HepG2 (cell line): ENCODE measurements around the gene POFUT2. TPM values are rescaled to one million over a fixed set of nuclear protein-coding genes. Genes with fewer than 3 reads are reported as not detected.

Source experiments
- ATAC-seq: fragments of 200-7000 bp; cut with Tn5 transposase; 3 replicates; pipeline ENCODE4 v1.9.1; 2020; ENCODE audit warnings: mild to moderate bottlenecking, moderate library complexity
- BruUV-seq: library from RNA; stranded (reverse); fragments of 400-500 nt; replicated peaks from 2 replicates; lab custom pipeline; 2021; lab: Mats Ljungman, UMichigan
- CTCF ChIA-PET: fragments of 300-600 bp; formaldehyde crosslinking; extraction: SDS; loops from one replicate; lab custom pipeline; 2021; ENCODE audit warnings: low total read pairs, inconsistent platforms, low intra/inter-chr PET ratio; lab: Yijun Ruan, JAX
- POLR2A ChIA-PET: fragments of 350-600 bp; sonication (Branson Sonifier 250); formaldehyde crosslinking; loops from one replicate; lab custom pipeline; 2020; ENCODE audit warnings: antibody characterized with exemption, inconsistent platforms; lab: Yijun Ruan, JAX
- DNase-seq: peaks from one replicate; pipeline ENCODE4 v3.0.0-alpha.2; 2015; ENCODE audit warnings: low spot score
- FAIRE-seq: peaks from 3 replicates; lab custom pipeline; 2011; peaks lifted over from hg19 to GRCh38; lab: Jason Lieb, UNC
- H2AFZ ChIP-seq: one replicate; pipeline ENCODE4 v1.6.1; 2011; ENCODE audit warnings: low read length, inconsistent platforms
- H3K27ac ChIP-seq: fragments of 300-600 bp; 3 replicates; pipeline ENCODE4 v1.8.0; 2011; ENCODE audit warnings: mixed run types, mild to moderate bottlenecking, mixed read lengths, low read length, inconsistent platforms; ENCODE audit not compliant: insufficient read depth; ENCODE audit errors: extremely low read length
- H3K27me3 ChIP-seq, 2 experiments: fragments of 200-600 bp in 1 of 2; 2 replicates in 1 of 2; 3 replicates in 1 of 2; pipeline versions ENCODE4 v1.6.0 to v1.8.0; 2011; ENCODE audit warnings: low read length in 2 of 2, mild to moderate bottlenecking in 2 of 2, moderate library complexity in 2 of 2, inconsistent platforms in 1 of 2; ENCODE audit not compliant: insufficient read depth in 2 of 2, control insufficient read depth in 1 of 2
- H3K36me3 ChIP-seq, 2 experiments: fragments of 200-600 bp in 1 of 2; replicated peaks in 1 of 2; 2 replicates in 1 of 2; 3 replicates in 1 of 2; pipeline versions ENCODE4 v1.5.1 to v1.8.0; 2011; ENCODE audit warnings: low read length in 2 of 2, inconsistent platforms in 1 of 2; ENCODE audit not compliant: insufficient read depth in 2 of 2, control insufficient read depth in 1 of 2
- H3K4me1 ChIP-seq: 2 replicates; pipeline ENCODE4 v1.5.1; 2012; ENCODE audit warnings: low read length, inconsistent platforms; ENCODE audit not compliant: insufficient read depth
- H3K4me2 ChIP-seq: 2 replicates; pipeline ENCODE4 v1.6.0; 2011; ENCODE audit warnings: low read depth, low read length, inconsistent platforms
- H3K4me3 ChIP-seq, 3 experiments: fragments of 200-600 bp in 1 of 3; sonication (generic), shearing (Covaris generic) in 1 of 3; replicated peaks in 1 of 3; 2 replicates each; pipeline ENCODE4 v1.5.1; 2011 to 2016; ENCODE audit warnings: low read length in 3 of 3, inconsistent platforms in 2 of 3, low read depth in 2 of 3, mild to moderate bottlenecking in 2 of 3, control low read depth in 1 of 3, mixed read lengths in 1 of 3; ENCODE audit not compliant: insufficient read depth in 1 of 3
- H3K79me2 ChIP-seq: one replicate; pipeline ENCODE4 v1.6.1; 2011; ENCODE audit warnings: low read length, inconsistent platforms; ENCODE audit not compliant: insufficient read depth
- H3K9ac ChIP-seq: 2 replicates; pipeline ENCODE4 v1.6.0; 2011; ENCODE audit warnings: mild to moderate bottlenecking, low read depth, low read length, inconsistent platforms; ENCODE audit not compliant: insufficient read depth
- H3K9me3 ChIP-seq: 2 replicates; pipeline ENCODE4 v1.5.1; 2012; ENCODE audit warnings: mild to moderate bottlenecking, low read length
- H4K20me1 ChIP-seq: 2 replicates; pipeline ENCODE4 v1.6.0; 2011; ENCODE audit warnings: inconsistent platforms, mild to moderate bottlenecking, low read length, moderate library complexity; ENCODE audit not compliant: insufficient read depth
- CHCHD3 ChIP-seq: sonication (generic); formaldehyde crosslinking; IDR thresholded peaks from 2 replicates; pipeline ENCODE4 v1.8.0; 2022; ENCODE audit warnings: mild to moderate bottlenecking, missing genetic modification reagents, moderate library complexity
- FLYWCH1 ChIP-seq: sonication (generic); formaldehyde crosslinking; IDR thresholded peaks from 2 replicates; pipeline ENCODE4 v1.8.1; 2023; ENCODE audit warnings: mild to moderate bottlenecking, missing genetic modification reagents
- GFI1 ChIP-seq: sonication (generic); formaldehyde crosslinking; IDR thresholded peaks from 2 replicates; pipeline ENCODE4 v1.5.0; 2020; ENCODE audit warnings: missing genetic modification reagents, mild to moderate bottlenecking, borderline replicate concordance
- HINFP ChIP-seq: sonication (generic); formaldehyde crosslinking; IDR thresholded peaks from 2 replicates; pipeline ENCODE4 v1.4.0; 2020; ENCODE audit warnings: low read depth, mild to moderate bottlenecking, missing genetic modification reagents
- HIVEP1 ChIP-seq: sonication (generic); formaldehyde crosslinking; IDR thresholded peaks from 2 replicates; pipeline ENCODE4 v1.4.0; 2020; ENCODE audit warnings: mild to moderate bottlenecking, missing genetic modification reagents
- HMG20B ChIP-seq: conservative IDR thresholded peaks from 2 replicates; pipeline ENCODE4 v1.6.1; 2016; ENCODE audit warnings: missing genetic modification reagents, missing compliant biosample characterization
- LCORL ChIP-seq, 2 experiments: fragments of 450-650 bp in 1 of 2; sonication (generic) in 1 of 2; formaldehyde crosslinking in 1 of 2; IDR thresholded peaks; 2 replicates each; pipeline versions ENCODE4 v1.5.0 to v1.6.1; 2017 to 2020; ENCODE audit warnings: antibody characterized with exemption in 1 of 2, missing genetic modification reagents in 1 of 2
- PHF21A ChIP-seq: sonication (generic); formaldehyde crosslinking; IDR thresholded peaks from 2 replicates; pipeline ENCODE4 v1.5.0; 2020; ENCODE audit warnings: mild to moderate bottlenecking, missing genetic modification reagents
- ZNF709 ChIP-seq: sonication (generic); formaldehyde crosslinking; IDR thresholded peaks from 2 replicates; pipeline ENCODE4 v1.5.0; 2020; ENCODE audit warnings: mild to moderate bottlenecking, missing genetic modification reagents
- WGBS: methylation state at CpG from one replicate; pipeline ENCODE4 v1.1.6; 2017; ENCODE audit warnings: low lambda C conversion rate; 5-methylcytosine and 5-hydroxymethylcytosine counted together
- in situ Hi-C: cut with HindIII; loops from 2 replicates; pipeline ENCODE4 v1.10.0; 2017; ENCODE audit warnings: low pct_unique_long_range_greater_than_20kb; ENCODE audit not compliant: extremely low pct_ligation_motif_present
- intact Hi-C: fragments of 100-400 bp; cut with micrococcal nuclease; formaldehyde crosslinking; loops from one replicate; pipeline ENCODE4 v1.10.0; 2022; ENCODE audit not compliant: unreplicated experiment
- polyA plus RNA-seq, 8 experiments: library from polyadenylated mRNA; depleted of rRNA in 3 of 8; stranded (reverse) in 7 of 8; unstranded in 1 of 8; fragments of >200 nt; fragmentation: Illumina TruSeq in 4 of 8; extraction: Trizol in 4 of 8; gene quantifications; 2 replicates each; pipeline versions ENCODE4 v1.2.1 to v1.2.3, GENCODE V29; 2011 to 2016; ENCODE audit warnings: low read depth in 4 of 8, missing spikeins in 1 of 8, mixed read lengths in 1 of 8; ENCODE audit not compliant: insufficient read depth in 1 of 8
- total RNA-seq, 5 experiments: library from RNA; depleted of rRNA; stranded (reverse); fragments of >200 nt; fragmentation: Illumina TruSeq; extraction: Trizol; gene quantifications; 2 replicates each; pipeline ENCODE4 v1.2.3, GENCODE V29; 2016; ENCODE audit warnings: low read depth in 1 of 5

Gene POFUT2
- total and polyA plus RNA-seq, 2 of the 13 experiments (the other 11 are each of a cell fraction or from before 2014, with no cell fraction given), result 22.8 to 24.0 TPM

GRCh38 chr21:45334134-45334533, 46.4 kb upstream of the POFUT2 start (continued):
- TF ChIP-seq HINFP (no peak), LCORL (IDR thresholded peaks at IDR 0.05) (no peak), LCORL (CRISPR knock-in tag; IDR thresholded peaks at IDR 0.05) (no peak)

- no peak for FAIRE-seq
Observed at GRCh38 chr21:45333583-45334121, 46.0 kb upstream of the POFUT2 start.

More at GRCh38 chr21:45333583-45334121, 46.0 kb upstream of the POFUT2 start:
- DNase-seq (no peak), ATAC-seq (no peak)
- Histone ChIP-seq H3K36me3 (no peaks in the 10 kb centered on the region), H3K27me3 (no peaks in the 10 kb centered on the region), H3K4me3 (no peak overlapping the region), H3K27ac (no peak overlapping the region), H3K4me1 (peaks cover 87% of the 10 kb centered on the region), H3K4me2 (peak overlapping the region; percentile 13; the same call in 1 of the 2 replicates), H4K20me1 (no peaks in the 10 kb centered on the region), H3K79me2 (no peaks in the 10 kb centered on the region), H2AFZ (no peak overlapping the region), H3K9ac (no peak overlapping the region), H3K9me3 (no peaks in the 10 kb centered on the region)
- CTCF ChIA-PET, result no interaction called here
- 53% methylated on average over 18 of the region's 18 CpGs for WGBS
- intact Hi-C loops, result no loop called here
- POLR2A ChIA-PET, result interaction anchor here (0.8 kb wide), 1 partner anchor 192 kb away, joined by 3 read pairs; no protein-coding TSS in a partner anchor
- in situ Hi-C loops, result no loop called here
- TF ChIP-seq CHCHD3 (CRISPR knock-in tag) (no peak), HMG20B (CRISPR knock-in tag) (0 out of 2 replicates have a peak, but pooled peaks have one; percentile 48), HIVEP1 (CRISPR knock-in tag) (0 out of 2 replicates have a peak, but pooled peaks have one; percentile 9), FLYWCH1 (CRISPR knock-in tag) (no peak), GFI1 (CRISPR knock-in tag) (peak; percentile 90), ZNF709 (no peak), PHF21A (CRISPR knock-in tag) (no peak; the same call in 1 of the 2 replicates)
- BruUV-seq, result no TSS peak
